NCI-H226 (cell line): ENCODE measurements around the gene IFT22.

ENCODE experiments used
- DNase-seq: peaks from one replicate; pipeline ENCODE4 v3.0.0-alpha.2; 2015

Gene IFT22

DNA sequence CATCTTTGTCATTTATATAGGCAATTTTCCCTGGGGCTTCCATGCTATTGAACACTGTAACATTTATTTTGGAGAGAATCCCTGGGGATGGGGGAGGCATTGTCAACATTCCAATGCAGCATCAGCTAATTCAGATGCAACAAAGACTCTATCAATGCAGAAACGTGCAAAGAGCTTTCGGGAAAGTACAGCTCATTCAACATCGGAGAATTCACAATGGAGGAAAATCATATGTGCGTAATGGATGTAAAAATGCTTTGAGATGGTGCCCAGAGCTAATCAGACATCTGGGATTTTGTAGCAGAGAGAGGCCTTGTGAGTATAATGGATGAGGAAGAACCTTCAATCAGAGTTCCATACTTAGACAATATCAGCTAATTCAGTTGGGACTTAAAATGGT lies 48.4 kb downstream of the IFT22 start:
- DNase-seq, result no peak

DNA sequence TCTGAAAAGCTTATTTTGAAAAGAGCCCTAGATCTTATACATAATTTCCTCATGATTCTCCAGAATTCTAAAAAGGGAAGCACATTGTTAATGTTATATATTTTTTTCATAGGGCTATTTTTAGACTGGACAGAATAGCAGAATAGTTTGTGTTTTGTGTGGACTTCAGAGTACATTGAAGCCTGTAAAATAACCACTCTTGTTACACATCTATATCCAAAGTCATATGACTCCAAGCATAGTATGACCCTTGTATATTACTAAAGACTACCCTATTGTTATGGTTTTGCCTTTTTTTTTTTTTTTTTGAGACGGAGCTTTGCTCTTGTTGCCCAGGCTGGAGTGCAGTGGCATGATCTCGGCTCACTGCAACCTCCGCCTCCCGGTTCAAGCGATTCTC lies 50.6 kb downstream of the IFT22 start:
- DNase-seq, result no peak

DNA sequence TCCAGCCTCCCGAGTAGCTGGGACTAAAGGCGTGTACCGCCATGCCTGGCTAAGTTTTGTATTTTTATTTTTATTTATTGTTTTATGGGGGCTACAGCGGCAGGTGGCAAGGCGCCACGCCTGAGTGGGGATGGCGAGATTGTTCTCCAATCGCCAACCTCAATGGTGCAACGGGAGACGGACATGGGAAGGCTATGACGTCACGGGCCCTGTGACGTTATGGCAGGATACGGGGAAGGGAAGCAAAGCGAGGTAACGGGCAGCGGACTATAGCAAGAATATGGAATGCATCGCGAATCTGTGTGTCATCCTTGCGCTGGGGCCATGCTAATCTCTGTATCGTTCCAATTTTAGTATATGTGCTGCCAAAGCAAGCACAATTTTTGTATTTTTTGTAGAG lies 51.9 kb downstream of the IFT22 start:
- no peak for DNase-seq

DNA sequence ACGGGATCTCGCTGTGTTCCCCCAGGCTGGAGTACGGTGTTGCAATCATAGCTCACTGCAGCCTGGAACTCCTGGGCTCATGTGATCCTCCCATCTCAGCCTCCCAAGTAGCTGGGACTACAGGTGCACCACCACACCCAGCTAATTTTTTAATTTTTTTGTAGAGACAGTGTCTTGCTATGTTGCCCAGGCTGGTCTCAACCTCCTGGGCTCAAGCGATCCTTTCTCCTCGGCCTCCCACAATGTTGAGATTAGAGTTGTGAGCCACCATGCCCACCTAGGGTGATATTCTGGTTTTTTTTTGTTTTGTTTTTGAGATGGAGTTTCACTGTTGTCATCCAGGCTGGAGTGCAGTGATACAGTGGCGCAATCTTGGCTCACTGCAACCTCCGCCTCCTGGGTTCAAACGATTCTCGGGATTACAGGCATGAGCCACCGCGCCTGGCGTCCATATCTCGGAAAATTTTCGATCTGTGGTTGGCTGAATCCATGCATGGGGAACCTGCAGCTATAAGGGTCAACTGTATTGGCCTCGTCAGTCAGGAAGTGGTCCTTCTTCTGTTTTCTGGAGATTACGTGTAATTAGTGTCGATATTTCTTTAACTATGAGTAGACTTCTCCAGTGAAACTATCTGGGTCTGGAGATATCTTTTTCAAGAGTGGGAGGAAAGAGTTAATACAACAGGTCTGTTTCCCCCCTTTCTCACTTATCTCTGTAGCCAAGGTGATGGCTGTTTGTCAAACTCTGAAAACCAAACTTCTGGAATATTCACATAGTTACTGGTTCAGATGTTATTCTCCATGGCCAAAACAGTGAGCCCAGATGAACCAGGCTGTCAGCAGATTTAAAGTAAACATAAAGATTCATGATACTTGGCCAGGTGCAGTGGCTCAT lies 55.7 kb downstream of the IFT22 start:
- no peak for DNase-seq

DNA sequence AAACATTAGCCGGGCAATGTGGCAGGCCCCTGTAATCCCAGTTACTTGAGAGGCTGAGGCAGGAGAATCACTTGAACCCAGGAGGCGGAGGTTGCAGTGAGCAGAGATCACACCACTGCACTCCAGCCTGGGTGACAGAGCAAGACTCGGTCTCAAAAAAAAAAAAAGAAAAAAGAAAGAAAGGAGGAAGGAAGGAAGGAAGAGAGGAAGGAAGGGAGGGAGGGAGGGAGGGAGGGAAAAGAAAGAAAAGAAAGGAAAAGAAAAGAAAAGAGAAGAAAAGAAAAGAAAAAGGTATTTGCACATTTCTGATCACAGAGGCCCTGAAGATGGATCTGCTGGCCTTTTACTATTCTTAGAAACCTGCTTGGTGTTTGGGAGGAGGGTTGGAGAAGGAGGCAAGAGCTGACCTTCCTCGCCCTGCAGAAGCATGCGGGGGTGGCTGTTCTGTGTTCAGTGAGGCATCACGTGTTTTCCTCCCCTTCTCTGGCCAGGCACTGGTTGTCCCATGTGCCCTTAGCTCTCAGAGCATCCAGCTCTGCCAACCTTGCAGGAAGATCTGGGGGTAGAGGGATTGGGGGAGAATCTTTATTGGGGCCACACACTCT lies 57.4 kb downstream of the IFT22 start:
- peak; percentile 55 for DNase-seq
